GM18858 (cell line): ENCODE measurements around the gene TMEM150C.

ENCODE experiments used
- ATAC-seq: cut with Tn5 transposase; IDR thresholded peaks from one replicate; pipeline ENCODE4 v1.9.1; 2021; ENCODE audit not compliant: unreplicated experiment

Gene TMEM150C

GRCh38 chr4:82519072-82519471, 42.7 kb downstream of the TMEM150C start:
- ATAC-seq, result no peak

DNA sequence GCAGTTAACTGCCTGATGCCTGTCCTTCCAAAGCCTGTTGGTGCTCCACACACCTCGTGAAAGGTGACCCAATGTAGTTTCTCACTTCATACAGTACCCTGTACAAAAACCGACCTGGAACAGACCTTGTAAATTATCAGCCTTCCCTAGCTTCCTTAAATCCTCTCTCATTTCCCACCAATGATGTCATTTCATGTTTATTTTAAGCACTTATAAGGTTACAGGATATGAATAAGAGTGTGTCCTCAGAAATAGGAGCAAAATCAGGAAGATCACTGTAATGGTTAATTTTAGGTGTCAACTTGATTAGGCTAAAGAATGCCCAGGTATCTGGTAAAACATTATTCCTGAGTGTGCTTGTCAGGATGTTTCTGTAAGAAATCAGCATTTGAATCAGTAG, 44.7 kb downstream of the TMEM150C start:
- ATAC-seq, result no peak

DNA sequence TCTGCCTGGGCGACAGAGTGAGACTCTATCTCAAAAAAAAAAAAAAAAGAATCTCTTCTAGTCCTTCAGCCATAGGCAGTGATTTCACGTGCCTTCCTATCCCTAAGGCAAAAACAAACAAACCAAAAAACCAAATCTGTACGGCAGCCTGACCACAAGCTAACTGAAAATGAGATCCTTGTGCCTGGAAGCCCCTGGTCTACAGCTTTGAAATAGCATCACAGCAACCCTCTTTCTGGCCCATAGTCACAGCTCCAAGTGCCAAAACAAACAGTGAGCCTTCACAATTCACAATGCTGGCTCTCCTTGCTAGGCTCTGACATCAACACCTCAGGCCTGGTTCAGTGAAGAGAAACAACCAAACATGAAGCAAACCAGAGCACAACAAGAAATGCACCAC, 46.1 kb downstream of the TMEM150C start:
- ATAC-seq, result no peak

DNA sequence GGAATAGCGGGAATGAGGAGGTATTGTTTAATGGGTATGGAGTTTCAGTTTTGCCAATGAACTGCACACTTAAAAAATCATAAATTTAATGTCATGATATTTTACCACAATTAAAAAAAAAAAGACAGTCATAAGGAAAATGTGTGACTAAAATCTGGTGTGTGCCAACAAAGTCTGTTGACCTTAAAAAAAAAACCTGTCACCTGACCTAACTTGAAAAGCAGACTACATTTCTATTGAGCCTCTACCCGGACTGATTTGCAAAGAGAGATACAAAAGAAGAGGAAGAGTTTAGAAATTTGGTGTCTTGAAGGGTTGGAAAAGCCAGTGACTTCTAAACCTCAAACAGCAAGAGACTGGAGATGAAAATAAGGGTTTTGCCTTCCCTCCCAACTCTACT, 48.4 kb downstream of the TMEM150C start:
- no peak for ATAC-seq

GRCh38 chr4:82510216-82510615, 51.6 kb downstream of the TMEM150C start:
- ATAC-seq, result no peak

- no peak for ATAC-seq
These were observed 52.9 kb downstream of the TMEM150C start for GRCh38 chr4:82508806-82509428.

DNA sequence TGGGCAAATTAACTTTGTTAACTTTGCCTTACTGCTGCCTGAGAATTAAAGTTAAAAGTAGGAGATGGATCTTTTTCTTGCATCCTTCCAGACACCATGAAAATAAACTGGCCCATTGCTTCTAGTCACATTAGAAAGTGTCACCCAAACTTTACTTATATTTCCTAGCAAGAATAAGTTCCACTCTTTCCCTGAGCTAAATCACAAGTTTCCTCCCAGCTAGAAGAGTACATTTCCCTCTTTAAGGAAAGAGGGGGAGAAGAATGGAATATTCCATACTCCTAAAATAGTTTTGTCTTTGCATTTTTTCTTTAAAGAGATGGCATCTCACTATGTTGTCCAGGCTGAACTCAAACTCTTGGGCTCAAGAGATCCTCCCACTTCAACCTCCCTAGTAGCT, 53.8 kb downstream of the TMEM150C start:
- ATAC-seq, result no peak

- no peak for ATAC-seq
These were observed 60.7 kb downstream of the TMEM150C start for GRCh38 chr4:82501154-82501442.

GRCh38 chr4:82500435-82501153, 61.2 kb downstream of the TMEM150C start:
- no peak for ATAC-seq

- no peak for ATAC-seq
These were observed 61.9 kb downstream of the TMEM150C start for GRCh38 chr4:82499738-82500434.

DNA sequence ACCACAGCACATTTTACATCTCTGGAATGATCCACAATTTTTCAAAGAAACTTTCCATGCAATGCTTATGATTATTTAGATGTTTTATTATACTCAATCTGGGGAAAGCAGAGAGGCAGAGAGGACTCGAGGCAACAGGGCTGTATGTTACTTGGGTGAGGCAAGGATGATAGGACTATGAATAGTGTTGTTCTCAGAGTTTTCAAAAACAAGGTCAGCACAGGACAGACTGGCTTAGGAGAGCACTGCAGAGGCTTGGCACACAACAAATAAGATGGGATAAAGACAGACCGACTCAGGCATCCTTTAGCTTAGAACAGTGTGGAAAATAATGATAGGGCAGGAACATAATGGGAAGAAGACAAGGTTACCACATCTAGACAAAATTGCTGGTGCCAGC, 65.4 kb downstream of the TMEM150C start:
- ATAC-seq, result no peak

- ATAC-seq, result no peak
These were observed 66.1 kb downstream of the TMEM150C start for GRCh38 chr4:82495666-82496065.

DNA sequence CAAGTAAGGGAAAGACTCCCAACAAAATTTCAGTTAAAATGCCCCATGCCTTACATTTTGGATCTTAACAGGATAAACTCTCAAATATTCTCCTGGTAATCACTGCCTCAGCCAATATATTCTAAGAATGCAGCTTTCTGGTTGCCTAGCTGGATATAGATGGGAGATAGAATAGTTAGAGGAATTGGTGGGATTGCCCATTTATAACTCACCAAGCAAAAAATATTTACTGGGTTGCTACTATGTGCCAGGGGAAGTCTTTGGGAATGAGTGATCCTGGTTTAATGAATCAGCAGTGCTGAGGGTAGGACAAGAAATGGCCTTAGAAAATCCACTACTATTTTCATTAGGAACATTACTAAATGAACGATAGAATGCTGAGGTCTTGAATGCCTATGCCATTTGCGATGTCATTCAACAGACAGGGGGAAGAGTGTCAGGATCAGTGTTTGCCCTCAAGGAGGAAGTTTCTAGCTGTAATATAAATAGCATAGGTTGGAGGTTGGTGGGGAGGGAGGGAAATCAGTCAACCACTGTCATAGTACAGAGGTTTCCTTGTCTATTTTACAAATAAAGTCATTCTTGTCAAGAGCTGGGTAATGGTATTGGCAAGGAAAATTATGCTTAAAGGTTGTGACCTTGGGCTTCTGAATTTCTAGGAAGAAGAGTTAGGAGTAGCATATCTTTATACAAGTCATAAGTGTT, 67.9 kb downstream of the TMEM150C start:
- no peak for ATAC-seq

- ATAC-seq, result no peak
These were observed 70.4 kb downstream of the TMEM150C start for GRCh38 chr4:82491251-82491960.

GRCh38 chr4:82489987-82490386, 71.8 kb downstream of the TMEM150C start:
- ATAC-seq, result no peak

DNA sequence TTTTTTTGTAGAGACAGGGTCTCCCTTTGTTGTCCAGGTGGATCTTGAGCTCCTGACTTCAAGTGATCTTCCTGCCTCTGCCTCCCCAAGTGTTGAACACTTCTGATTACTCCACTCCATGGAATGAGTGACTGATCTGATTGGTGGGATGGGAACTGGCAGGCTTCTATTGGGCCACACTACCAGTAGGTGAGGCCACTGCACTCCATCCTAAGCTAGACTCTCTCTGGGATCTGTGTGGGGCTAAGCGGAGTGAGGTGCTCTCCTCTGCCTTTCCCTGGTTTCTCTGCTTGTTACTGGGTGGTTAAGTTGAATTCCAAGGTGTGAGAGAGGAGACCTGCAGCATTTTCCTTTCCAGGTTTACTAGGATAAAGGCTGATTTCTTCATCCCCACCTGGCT, 72.7 kb downstream of the TMEM150C start:
- ATAC-seq, result no peak

DNA sequence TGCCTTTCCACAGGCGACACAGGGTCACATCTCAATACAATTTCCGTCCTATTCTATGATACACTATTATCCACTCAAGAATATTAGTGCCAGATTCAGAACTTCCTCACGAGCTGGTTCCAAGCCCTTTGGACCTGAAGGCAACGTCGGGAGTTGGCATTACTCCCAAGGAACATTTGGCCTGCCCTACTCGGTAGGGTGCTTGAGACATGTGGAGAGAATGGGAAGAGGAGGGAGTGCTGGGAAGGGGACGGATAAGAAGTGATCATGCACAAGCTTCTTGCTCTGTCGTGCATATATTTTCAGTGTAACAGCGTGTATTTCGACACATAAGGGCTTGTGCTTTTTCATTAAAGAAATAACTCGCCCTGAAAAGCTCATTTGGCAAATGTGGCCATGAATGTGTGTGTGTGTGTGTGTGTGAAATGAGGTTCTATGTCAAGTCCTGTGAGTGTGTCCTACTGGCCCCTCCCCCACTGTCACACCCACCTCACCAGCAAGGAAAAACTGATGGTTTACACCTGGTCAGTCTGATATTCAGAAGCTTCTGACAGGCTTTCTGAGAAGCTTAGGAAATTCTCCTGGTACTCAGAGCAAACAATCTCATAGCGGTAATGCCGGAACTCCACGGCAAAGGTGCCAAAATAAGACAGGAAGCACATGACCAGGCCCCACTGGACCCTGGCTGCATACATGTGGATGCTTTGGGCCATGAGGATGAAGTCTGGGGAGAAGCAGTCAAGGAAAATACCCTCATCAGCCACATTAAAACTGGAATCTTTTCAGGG, 76.6 kb downstream of the TMEM150C start:
- ATAC-seq, result no peak

GRCh38 chr4:82482387-82482786, 79.4 kb downstream of the TMEM150C start:
- ATAC-seq, result no peak

GRCh38 chr4:82481506-82481840, 80.3 kb downstream of the TMEM150C start:
- no peak for ATAC-seq

GRCh38 chr4:82480771-82481505, 80.8 kb downstream of the TMEM150C start:
- no peak for ATAC-seq
